ENCODE measurements around the gene ZFAND3. TPM values are rescaled to one million over a fixed set of nuclear protein-coding genes. Genes with fewer than 3 reads are reported as not detected.

The ZFAND3 gene
- total RNA-seq, 1 donor from 2014 or later, result 81.8 TPM

- Histone ChIP-seq H3K4me3 (no peak overlapping the region), H3K27me3 (ENCODE audit: low read depth) (no peaks in the 10 kb centered on the region), H3K36me3 (peaks cover 9% of the 10 kb centered on the region), H3K27ac (replicated peaks) (no peak overlapping the region), H3K9me3 (replicated peaks) (no peaks in the 10 kb centered on the region), H3K4me1 (peaks cover 4% of the 10 kb centered on the region)
- peak; percentile 20 for TF ChIP-seq CTCF (IDR thresholded peaks at IDR 0.05; ENCODE audit: borderline replicate concordance)
- intact Hi-C loops (cut with micrococcal nuclease), result no loop called here
- DNase-seq, result no peak
These were observed 359.8 kb downstream of the ZFAND3 start for GRCh38 chr6:38179300-38179699.

- no peak for TF ChIP-seq CTCF (IDR thresholded peaks at IDR 0.05; ENCODE audit: borderline replicate concordance)
- Histone ChIP-seq H3K36me3 (peaks cover 3% of the 10 kb centered on the region), H3K27me3 (ENCODE audit: low read depth) (no peaks in the 10 kb centered on the region), H3K4me1 (peaks cover 4% of the 10 kb centered on the region), H3K9me3 (replicated peaks) (no peaks in the 10 kb centered on the region), H3K4me3 (no peak overlapping the region), H3K27ac (replicated peaks) (no peak overlapping the region)
- intact Hi-C loops (cut with micrococcal nuclease), result no loop called here
- no peak for DNase-seq
These were observed 360.4 kb downstream of the ZFAND3 start for GRCh38 chr6:38179794-38180430.

GRCh38 chr6:38180586-38180985, 361.1 kb downstream of the ZFAND3 start:
- no peaks in the 10 kb centered on the region for H3K36me3 ChIP-seq
- H3K27me3 ChIP-seq (ENCODE audit: low read depth), result no peaks in the 10 kb centered on the region
- no peak overlapping the region for H3K27ac ChIP-seq (replicated peaks)
- no peaks in the 10 kb centered on the region for H3K9me3 ChIP-seq (replicated peaks)
- H3K4me1 ChIP-seq, result peaks cover 4% of the 10 kb centered on the region
- H3K4me3 ChIP-seq, result no peak overlapping the region
- no peak for TF ChIP-seq CTCF (IDR thresholded peaks at IDR 0.05; ENCODE audit: borderline replicate concordance)
- DNase-seq, result no peak
- intact Hi-C loops (cut with micrococcal nuclease), result no loop called here

GRCh38 chr6:38182426-38182825, 362.9 kb downstream of the ZFAND3 start:
- no peak for TF ChIP-seq CTCF (IDR thresholded peaks at IDR 0.05; ENCODE audit: borderline replicate concordance)
- H3K36me3 ChIP-seq, result no peaks in the 10 kb centered on the region
- no peaks in the 10 kb centered on the region for H3K27me3 ChIP-seq (ENCODE audit: low read depth)
- no peaks in the 10 kb centered on the region for H3K9me3 ChIP-seq (replicated peaks)
- no peak overlapping the region for H3K27ac ChIP-seq (replicated peaks)
- DNase-seq, result no peak
- H3K4me3 ChIP-seq, result no peak overlapping the region
- intact Hi-C loops (cut with micrococcal nuclease), result no loop called here
- H3K4me1 ChIP-seq, result peaks cover 4% of the 10 kb centered on the region

GRCh38 chr6:38183856-38184584, 364.5 kb downstream of the ZFAND3 start:
- intact Hi-C loops (cut with micrococcal nuclease), result no loop called here
- Histone ChIP-seq H3K9me3 (replicated peaks) (no peaks in the 10 kb centered on the region), H3K4me3 (no peak overlapping the region), H3K27me3 (ENCODE audit: low read depth) (no peaks in the 10 kb centered on the region), H3K4me1 (no peaks in the 10 kb centered on the region), H3K36me3 (no peaks in the 10 kb centered on the region), H3K27ac (replicated peaks) (no peak overlapping the region)
- no peak for DNase-seq
- TF ChIP-seq CTCF (IDR thresholded peaks at IDR 0.05; ENCODE audit: borderline replicate concordance), result no peak
